GM13977 (cell line): ENCODE results near the gene SESTD1.

Experiments used
- DNase-seq: peaks from one replicate; pipeline ENCODE4 v3.0.0; 2012; ENCODE audit warnings: low spot score
- in situ Hi-C: fragments of 300-500 bp; cut with MboI; formaldehyde crosslinking; loops from one replicate; pipeline ENCODE4 v1.12.0; 2022; ENCODE audit warnings: low sequenced_read_pairs, low pct_unique_long_range_greater_than_20kb, mixed read lengths, inconsistent platforms; ENCODE audit not compliant: unreplicated experiment
- TF ChIP-seq, protein P1 (sequence below): IDR thresholded peaks from 2 replicates; pipeline ENCODE4 v1.5.1; 2012; ENCODE audit warnings: mild to moderate bottlenecking, control low read depth; ENCODE audit not compliant: insufficient read depth; ENCODE audit errors: extremely low read depth, missing control alignments

The SESTD1 gene

GRCh38 chr2:179165356-179166000 lies 99.2 kb downstream of the SESTD1 start:
- DNase-seq = no peak
- in situ Hi-C loops = no loop called here
- TF ChIP-seq, protein P1, sequence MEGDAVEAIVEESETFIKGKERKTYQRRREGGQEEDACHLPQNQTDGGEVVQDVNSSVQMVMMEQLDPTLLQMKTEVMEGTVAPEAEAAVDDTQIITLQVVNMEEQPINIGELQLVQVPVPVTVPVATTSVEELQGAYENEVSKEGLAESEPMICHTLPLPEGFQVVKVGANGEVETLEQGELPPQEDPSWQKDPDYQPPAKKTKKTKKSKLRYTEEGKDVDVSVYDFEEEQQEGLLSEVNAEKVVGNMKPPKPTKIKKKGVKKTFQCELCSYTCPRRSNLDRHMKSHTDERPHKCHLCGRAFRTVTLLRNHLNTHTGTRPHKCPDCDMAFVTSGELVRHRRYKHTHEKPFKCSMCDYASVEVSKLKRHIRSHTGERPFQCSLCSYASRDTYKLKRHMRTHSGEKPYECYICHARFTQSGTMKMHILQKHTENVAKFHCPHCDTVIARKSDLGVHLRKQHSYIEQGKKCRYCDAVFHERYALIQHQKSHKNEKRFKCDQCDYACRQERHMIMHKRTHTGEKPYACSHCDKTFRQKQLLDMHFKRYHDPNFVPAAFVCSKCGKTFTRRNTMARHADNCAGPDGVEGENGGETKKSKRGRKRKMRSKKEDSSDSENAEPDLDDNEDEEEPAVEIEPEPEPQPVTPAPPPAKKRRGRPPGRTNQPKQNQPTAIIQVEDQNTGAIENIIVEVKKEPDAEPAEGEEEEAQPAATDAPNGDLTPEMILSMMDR = no peak

DNA sequence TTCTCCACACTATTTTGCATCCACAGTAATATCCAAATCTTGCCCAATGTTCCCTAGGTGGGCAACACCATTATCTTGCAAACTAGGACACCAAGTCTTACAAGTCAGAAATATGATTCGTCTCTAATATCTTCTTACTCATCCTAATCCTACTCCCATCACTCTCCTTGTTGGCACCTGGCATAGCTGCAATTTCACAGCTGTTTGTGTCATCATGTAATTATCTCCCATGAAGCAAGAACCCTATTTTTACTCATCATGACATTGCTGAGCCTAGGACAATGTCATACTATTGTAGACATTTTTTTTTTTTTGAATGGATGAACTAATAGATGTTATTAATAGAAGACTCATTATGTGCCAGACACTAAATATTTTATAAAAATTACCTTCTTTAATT lies 123.4 kb downstream of the SESTD1 start:
- TF ChIP-seq, protein P1 = no peak
- in situ Hi-C loops = loop anchor here (25.0 kb wide), 1 partner anchor 354 kb away; no protein-coding TSS in a partner anchor
- DNase-seq = no peak

- TF ChIP-seq, protein P1 = no peak
Measured at GRCh38 chr2:179140571-179140970, 124.1 kb downstream of the SESTD1 start.

GRCh38 chr2:179139506-179139905 lies 125.1 kb downstream of the SESTD1 start:
- DNase-seq = no peak
- in situ Hi-C loops = loop anchor here (25.0 kb wide), 1 partner anchor 352 kb away; no protein-coding TSS in a partner anchor
- TF ChIP-seq, protein P1 = no peak

More at GRCh38 chr2:179140571-179140970, 124.1 kb downstream of the SESTD1 start:
- in situ Hi-C loops = loop anchor here (25.0 kb wide), 1 partner anchor 353 kb away; no protein-coding TSS in a partner anchor
- no peak for DNase-seq

GRCh38 chr2:179137200-179137759 lies 127.4 kb downstream of the SESTD1 start:
- in situ Hi-C loops = loop anchor here (25.0 kb wide), 1 partner anchor 350 kb away; no protein-coding TSS in a partner anchor
- TF ChIP-seq, protein P1 = no peak
- no peak for DNase-seq

- TF ChIP-seq, protein P1 = no peak
- in situ Hi-C loops = loop anchor here (25.0 kb wide), 1 partner anchor 346 kb away; no protein-coding TSS in a partner anchor
Measured at GRCh38 chr2:179133016-179133415, 131.6 kb downstream of the SESTD1 start.

More at GRCh38 chr2:179133016-179133415, 131.6 kb downstream of the SESTD1 start:
- DNase-seq = no peak
